H9 (cell line): Measurements from ENCODE around the gene AP3B2. TPM values are rescaled to one million over a fixed set of nuclear protein-coding genes. Genes with fewer than 3 reads are reported as not detected.

Experiments
- DNase-seq: peaks from one replicate; pipeline ENCODE4 v3.0.0-alpha.2; 2017
- H2AFZ ChIP-seq: one replicate; pipeline ENCODE4 v1.6.1; 2013; ENCODE audit warnings: mild to moderate bottlenecking, low read length, control low read depth, moderate library complexity
- H2AK5ac ChIP-seq: 2 replicates; pipeline ENCODE4 v1.6.1; 2013; ENCODE audit warnings: low read length, control low read depth, mixed read lengths; ENCODE audit not compliant: insufficient read length
- H2BK120ac ChIP-seq: one replicate; pipeline ENCODE4 v1.6.1; 2013; ENCODE audit warnings: low read depth, mild to moderate bottlenecking, low read length, control low read depth, inconsistent platforms; ENCODE audit not compliant: poor library complexity, severe bottlenecking
- H2BK12ac ChIP-seq: 2 replicates; pipeline ENCODE4 v1.6.1; 2013; ENCODE audit warnings: low read length, control low read depth, mixed read lengths, low read depth; ENCODE audit not compliant: insufficient read length
- H2BK15ac ChIP-seq: 2 replicates; pipeline ENCODE4 v1.6.1; 2013; ENCODE audit warnings: low read depth, low read length, control low read depth
- H2BK20ac ChIP-seq: one replicate; pipeline ENCODE4 v1.6.1; 2013; ENCODE audit warnings: low read depth, mild to moderate bottlenecking, low read length, control low read depth, inconsistent platforms; ENCODE audit not compliant: poor library complexity, severe bottlenecking
- H2BK5ac ChIP-seq: 2 replicates; pipeline ENCODE4 v1.6.1; 2013; ENCODE audit warnings: low read length, control low read depth, mixed read lengths; ENCODE audit not compliant: insufficient read length
- H3K14ac ChIP-seq: 2 replicates; pipeline ENCODE4 v1.6.1; 2013; ENCODE audit warnings: low read length, control low read depth; ENCODE audit not compliant: insufficient read depth
- H3K18ac ChIP-seq: 2 replicates; pipeline ENCODE4 v1.6.1; 2013; ENCODE audit warnings: low read depth, mild to moderate bottlenecking, mixed read lengths, low read length, control low read depth; ENCODE audit not compliant: insufficient read length
- H3K23ac ChIP-seq: 2 replicates; pipeline ENCODE4 v1.6.1; 2013; ENCODE audit warnings: low read length, control low read depth, mixed read lengths, low read depth; ENCODE audit not compliant: insufficient read length
- H3K23me2 ChIP-seq: 2 replicates; pipeline ENCODE4 v1.6.1; 2013; ENCODE audit warnings: low read depth, mild to moderate bottlenecking, mixed read lengths, low read length, control low read depth; ENCODE audit not compliant: insufficient read length, poor library complexity, severe bottlenecking
- H3K27ac ChIP-seq: 2 replicates; pipeline ENCODE4 v1.5.1; 2013; ENCODE audit warnings: low read length, control low read depth, mixed read lengths, low read depth; ENCODE audit not compliant: insufficient read length
- H3K27me3 ChIP-seq: 2 replicates; pipeline ENCODE4 v1.6.1; 2013; ENCODE audit warnings: low read length, control low read depth, inconsistent platforms; ENCODE audit not compliant: insufficient read depth
- H3K4ac ChIP-seq: 2 replicates; pipeline ENCODE4 v1.6.1; 2013; ENCODE audit warnings: low read depth, mild to moderate bottlenecking, control low read depth, inconsistent platforms, low read length, moderate library complexity
- H3K4me1 ChIP-seq: 2 replicates; pipeline ENCODE4 v1.6.1; 2013; ENCODE audit warnings: low read length, control low read depth, inconsistent platforms; ENCODE audit not compliant: insufficient read depth
- H3K4me2 ChIP-seq: 2 replicates; pipeline ENCODE4 v1.6.1; 2013; ENCODE audit warnings: low read length, control low read depth, mixed read lengths; ENCODE audit not compliant: insufficient read length, insufficient read depth
- H3K56ac ChIP-seq: 2 replicates; pipeline ENCODE4 v1.6.1; 2013; ENCODE audit warnings: low read depth, mild to moderate bottlenecking, mixed read lengths, low read length, control low read depth; ENCODE audit not compliant: insufficient read length
- H3K79me1 ChIP-seq: 2 replicates; pipeline ENCODE4 v1.6.1; 2013; ENCODE audit warnings: low read depth, mild to moderate bottlenecking, moderate library complexity, low read length, control low read depth, inconsistent platforms; ENCODE audit not compliant: insufficient read depth, poor library complexity, severe bottlenecking
- H3K79me2 ChIP-seq: 2 replicates; pipeline ENCODE4 v1.6.1; 2013; ENCODE audit warnings: low read length, control low read depth, inconsistent platforms; ENCODE audit not compliant: insufficient read depth
- H3K9ac ChIP-seq: 2 replicates; pipeline ENCODE4 v1.6.1; 2013; ENCODE audit warnings: low read length, control low read depth, mixed read lengths; ENCODE audit not compliant: insufficient read length; ENCODE audit errors: extremely low read depth
- H3K9me3 ChIP-seq: one replicate; pipeline ENCODE4 v1.6.1; 2013; ENCODE audit warnings: low read depth, low read length, inconsistent platforms; ENCODE audit not compliant: control insufficient read depth
- H3T11ph ChIP-seq: one replicate; pipeline ENCODE4 v1.6.1; 2013; ENCODE audit warnings: mild to moderate bottlenecking, low read length, control low read depth, inconsistent platforms
- H4K20me1 ChIP-seq: one replicate; pipeline ENCODE4 v1.6.1; 2013; ENCODE audit not compliant: control insufficient read depth, insufficient read length, insufficient read depth
- H4K5ac ChIP-seq: 2 replicates; pipeline ENCODE4 v1.6.1; 2013; ENCODE audit warnings: low read depth, mild to moderate bottlenecking, mixed read lengths, low read length, control low read depth; ENCODE audit not compliant: insufficient read length
- H4K8ac ChIP-seq: replicated peaks from 2 replicates; pipeline ENCODE4 v1.6.1; 2013; ENCODE audit warnings: low read length, control low read depth, mixed read lengths, low read depth; ENCODE audit not compliant: insufficient read length
- H4K91ac ChIP-seq: 2 replicates; pipeline ENCODE4 v1.6.1; 2013; ENCODE audit warnings: low read depth, mild to moderate bottlenecking, moderate library complexity, mixed read lengths, low read length, control low read depth; ENCODE audit not compliant: insufficient read length
- H3K27ac Mint-ChIP-seq, 3 experiments: 2 replicates in 2 of 3; 3 replicates in 1 of 3; pipeline ENCODE4 v1.8.0; 2020 to 2021; ENCODE audit warnings: mixed read lengths in 3 of 3, mild to moderate bottlenecking in 1 of 3, moderate library complexity in 1 of 3
- H3K27me3 Mint-ChIP-seq: 2 replicates; pipeline ENCODE4 v1.8.0; 2021; ENCODE audit warnings: low read depth, mild to moderate bottlenecking, moderate library complexity, mixed read lengths
- H3K36me3 Mint-ChIP-seq, 3 experiments: 2 replicates in 2 of 3; 3 replicates in 1 of 3; pipeline ENCODE4 v1.8.0; 2020 to 2021; ENCODE audit warnings: low read depth in 3 of 3, mixed read lengths in 3 of 3; ENCODE audit not compliant: insufficient read depth in 1 of 3
- H3K4me1 Mint-ChIP-seq, 2 experiments: 2 replicates each; pipeline ENCODE4 v1.8.0; 2020; ENCODE audit warnings: mixed read lengths in 2 of 2
- H3K4me3 Mint-ChIP-seq, 2 experiments: 2 replicates in 1 of 2; 3 replicates in 1 of 2; pipeline ENCODE4 v1.8.0; 2020 to 2021; ENCODE audit warnings: mild to moderate bottlenecking in 2 of 2, mixed read lengths in 2 of 2, moderate library complexity in 1 of 2
- H3K9me3 Mint-ChIP-seq, 2 experiments: 2 replicates in 1 of 2; 3 replicates in 1 of 2; pipeline ENCODE4 v1.8.0; 2020; ENCODE audit warnings: mild to moderate bottlenecking in 2 of 2, mixed read lengths in 2 of 2, moderate library complexity in 1 of 2
- WGBS: extraction: QIAGEN DNeasy Blood & Tissue Kit; methylation state at CpG from one replicate; pipeline ENCODE4 v1.1.7; 2013; ENCODE audit warnings: missing lambda C conversion rate, low lambda C conversion rate, mixed read lengths; ENCODE audit not compliant: insufficient read length; ENCODE audit errors: extremely low coverage; 5-methylcytosine and 5-hydroxymethylcytosine counted together
- total RNA-seq: library from RNA; stranded (reverse); gene quantifications from 2 replicates; pipeline ENCODE4 v1.2.1, GENCODE V29; 2021
- TF ChIP-seq, protein P1 (sequence below): fragments of 200-600 bp; sonication (generic); conservative IDR thresholded peaks from 3 replicates; pipeline ENCODE4 v1.8.0; 2021; ENCODE audit warnings: antibody characterized with exemption, mild to moderate bottlenecking

Gene AP3B2
- total RNA-seq, 1 experiment from 2014 or later = 10.6 TPM

DNA sequence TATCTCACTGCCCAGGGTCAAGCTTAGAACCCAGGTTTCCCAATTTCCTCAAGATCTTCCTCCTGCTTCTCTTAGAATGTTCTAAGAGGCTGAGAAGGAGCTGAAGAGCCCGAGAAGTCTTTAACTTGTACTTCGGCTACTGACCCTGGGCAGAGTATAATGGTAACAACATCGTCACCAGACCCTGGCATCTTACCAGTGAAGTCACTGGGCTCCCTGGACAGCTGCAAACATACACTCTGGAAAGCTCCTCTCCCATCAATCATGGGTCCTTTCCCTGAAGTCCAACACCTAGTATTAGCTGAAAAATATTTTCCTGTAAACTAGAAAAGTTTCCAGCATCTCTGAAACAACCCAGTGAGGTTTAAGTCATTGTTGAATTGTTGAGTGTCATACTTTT, 85.2 kb downstream of the AP3B2 start:
- Mint-ChIP-seq H3K9me3 (no peaks in the 10 kb centered on the region), H3K4me3 (no peak overlapping the region), H3K36me3 (no peaks in the 10 kb centered on the region), H3K27ac (no peak overlapping the region), H3K27me3 (0 out of 2 replicates have a peak, but pooled peaks cover 1% of the 10 kb centered on the region), H3K4me1 (no peaks in the 10 kb centered on the region)
- Histone ChIP-seq H3K79me2 (no peaks in the 10 kb centered on the region), H3K4me1 (no peaks in the 10 kb centered on the region), H3K56ac (no peak overlapping the region), H3K23me2 (no peaks in the 10 kb centered on the region), H3K4me2 (no peak overlapping the region), H2BK15ac (no peak overlapping the region), H2BK120ac (no peak overlapping the region), H3T11ph (no peak overlapping the region), H2BK20ac (no peak overlapping the region), H3K27me3 (no peaks in the 10 kb centered on the region), H2BK12ac (no peak overlapping the region), H3K9me3 (no peaks in the 10 kb centered on the region), H3K27ac (no peak overlapping the region), H3K4ac (no peak overlapping the region), H2AFZ (no peak overlapping the region), H3K79me1 (no peaks in the 10 kb centered on the region), H4K91ac (no peak overlapping the region), H3K9ac (no peak overlapping the region), H4K8ac (no peak overlapping the region), H4K20me1 (no peaks in the 10 kb centered on the region), H3K23ac (no peak overlapping the region), H4K5ac (no peak overlapping the region), H2BK5ac (no peak overlapping the region), H3K14ac (no peak overlapping the region), H3K18ac (no peak overlapping the region), H2AK5ac (no peak overlapping the region)
- WGBS = no CpG with 5 or more reads among the region's 3 CpGs
- TF ChIP-seq, protein P1, sequence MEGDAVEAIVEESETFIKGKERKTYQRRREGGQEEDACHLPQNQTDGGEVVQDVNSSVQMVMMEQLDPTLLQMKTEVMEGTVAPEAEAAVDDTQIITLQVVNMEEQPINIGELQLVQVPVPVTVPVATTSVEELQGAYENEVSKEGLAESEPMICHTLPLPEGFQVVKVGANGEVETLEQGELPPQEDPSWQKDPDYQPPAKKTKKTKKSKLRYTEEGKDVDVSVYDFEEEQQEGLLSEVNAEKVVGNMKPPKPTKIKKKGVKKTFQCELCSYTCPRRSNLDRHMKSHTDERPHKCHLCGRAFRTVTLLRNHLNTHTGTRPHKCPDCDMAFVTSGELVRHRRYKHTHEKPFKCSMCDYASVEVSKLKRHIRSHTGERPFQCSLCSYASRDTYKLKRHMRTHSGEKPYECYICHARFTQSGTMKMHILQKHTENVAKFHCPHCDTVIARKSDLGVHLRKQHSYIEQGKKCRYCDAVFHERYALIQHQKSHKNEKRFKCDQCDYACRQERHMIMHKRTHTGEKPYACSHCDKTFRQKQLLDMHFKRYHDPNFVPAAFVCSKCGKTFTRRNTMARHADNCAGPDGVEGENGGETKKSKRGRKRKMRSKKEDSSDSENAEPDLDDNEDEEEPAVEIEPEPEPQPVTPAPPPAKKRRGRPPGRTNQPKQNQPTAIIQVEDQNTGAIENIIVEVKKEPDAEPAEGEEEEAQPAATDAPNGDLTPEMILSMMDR = no peak
- DNase-seq = no peak
